Body of pancreas (tissue), 4 donors: ENCODE data around the gene UMPS. TPM values are rescaled to one million over a fixed set of nuclear protein-coding genes. Genes with fewer than 3 reads are reported as not detected.

Experiments
- ATAC-seq: fragments of 150-250 bp; one replicate; pipeline ENCODE4 v1.9.1; 2016
- DNase-seq, 4 donors: peaks; one replicate each; pipeline ENCODE4 v3.0.0-alpha.2; 2019
- H3K27ac ChIP-seq, 4 donors: fragments of 200-600 bp; sonication (generic); 1 replicate in 3 of 4; 2 replicates in 1 of 4; pipeline versions ENCODE4 v1.5.1 to v1.6.1; 2016 to 2019; ENCODE audit warnings: mild to moderate bottlenecking in 1 of 4, mixed read lengths in 1 of 4, moderate library complexity in 1 of 4
- H3K27me3 ChIP-seq, 2 donors: fragments of 200-600 bp; sonication (generic); one replicate each; pipeline ENCODE4 v1.6.0; 2016; ENCODE audit warnings: mild to moderate bottlenecking in 1 of 2
- H3K36me3 ChIP-seq, 2 donors: fragments of 200-600 bp; sonication (generic); replicated peaks in 1 of 2; 2 replicates each; pipeline ENCODE4 v1.5.1; 2016; ENCODE audit warnings: low read depth in 2 of 2; ENCODE audit not compliant: insufficient read depth in 1 of 2
- H3K4me1 ChIP-seq: fragments of 200-600 bp; sonication (generic); one replicate; pipeline ENCODE4 v1.6.0; 2016
- H3K4me3 ChIP-seq, 2 donors: fragments of 200-600 bp; sonication (generic); 1 replicate in 1 of 2; 2 replicates in 1 of 2; pipeline ENCODE4 v1.5.1; 2016 to 2019
- H3K9me3 ChIP-seq, 3 donors: fragments of 200-600 bp; sonication (generic); 1 replicate in 2 of 3; 2 replicates in 1 of 3; pipeline ENCODE4 v1.5.1; 2016
- CTCF ChIP-seq, 7 experiments: fragments of 450-650 bp in 4 of 7; fragments of 200-600 bp in 3 of 7; sonication (generic) in 3 of 7; IDR thresholded peaks; one replicate each; pipeline ENCODE4 v1.5.1; 2016 to 2019; ENCODE audit warnings: antibody characterized with exemption in 7 of 7
- POLR2A ChIP-seq, 3 donors: fragments of 450-650 bp; IDR thresholded peaks; one replicate each; pipeline ENCODE4 v1.6.1; 2016; ENCODE audit warnings: antibody characterized with exemption in 3 of 3, mild to moderate bottlenecking in 2 of 3
- WGBS, 2 donors: methylation state at CpG; one replicate each; pipeline ENCODE4 v1.1.5; 2017; 5-methylcytosine and 5-hydroxymethylcytosine counted together
- intact Hi-C: fragments of 100-400 bp; cut with DNase I; formaldehyde crosslinking; loops from one replicate; pipeline ENCODE4 v1.15.1; 2023
- total RNA-seq, 2 donors: library from RNA; depleted of rRNA; stranded (reverse); fragments of >200 nt; gene quantifications; one replicate each; pipeline ENCODE4 v1.1.0, GENCODE V29; 2016

The UMPS gene
- total RNA-seq, 2 donors from 2014 or later = 6.5 to 12.5 TPM

DNA sequence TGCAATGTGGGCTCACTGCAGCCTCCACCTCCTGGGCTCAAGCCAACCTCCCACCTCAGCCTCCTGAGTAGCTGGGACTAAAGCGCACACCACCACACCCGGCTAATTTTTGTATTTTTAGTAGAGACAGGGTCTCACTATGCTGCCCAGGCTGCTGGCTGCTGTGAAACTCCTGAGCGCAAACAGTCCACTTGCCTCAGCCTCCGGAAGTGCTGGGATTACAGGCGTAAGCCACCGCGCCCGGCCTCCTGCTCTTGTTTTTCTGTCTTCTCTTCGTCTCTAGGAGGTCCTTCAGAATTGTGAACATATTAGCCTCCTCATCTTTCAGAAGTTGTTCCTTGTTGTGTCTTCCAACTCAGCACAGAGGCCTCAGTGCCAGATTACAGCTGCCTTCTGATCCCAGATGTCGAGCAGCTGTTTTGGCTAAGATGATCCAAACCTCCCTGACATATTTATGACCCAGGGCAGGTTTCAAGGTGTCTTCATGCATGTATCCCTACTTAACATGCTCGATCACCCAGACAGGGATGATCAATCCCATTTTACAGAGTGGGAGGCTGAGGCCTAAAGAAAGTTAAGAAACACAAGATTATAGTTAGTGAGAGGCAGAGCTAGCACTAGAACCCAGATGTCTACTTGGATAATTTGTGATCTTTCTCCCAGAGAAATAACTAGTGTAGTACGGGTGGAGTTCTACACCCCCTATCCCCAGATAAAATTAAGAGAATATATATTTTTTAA, 32.1 kb upstream of the UMPS start:
- no peak for DNase-seq
- H3K27ac ChIP-seq = no peak overlapping the region
- intact Hi-C loops = no loop called here
- H3K4me1 ChIP-seq = peaks cover 24% of the 10 kb centered on the region
- TF ChIP-seq POLR2A (IDR thresholded peaks at IDR 0.05) = no peak
- no peak for TF ChIP-seq CTCF (IDR thresholded peaks at IDR 0.05)
- no peaks in the 10 kb centered on the region for H3K9me3 ChIP-seq
- no peak for ATAC-seq
- 93 to 95% methylated on average over 12 of the region's 12 CpGs for WGBS, 2 donors
- H3K27me3 ChIP-seq = no peaks in the 10 kb centered on the region
- H3K4me3 ChIP-seq = no peak overlapping the region
- no peaks in the 10 kb centered on the region for H3K36me3 ChIP-seq

DNA sequence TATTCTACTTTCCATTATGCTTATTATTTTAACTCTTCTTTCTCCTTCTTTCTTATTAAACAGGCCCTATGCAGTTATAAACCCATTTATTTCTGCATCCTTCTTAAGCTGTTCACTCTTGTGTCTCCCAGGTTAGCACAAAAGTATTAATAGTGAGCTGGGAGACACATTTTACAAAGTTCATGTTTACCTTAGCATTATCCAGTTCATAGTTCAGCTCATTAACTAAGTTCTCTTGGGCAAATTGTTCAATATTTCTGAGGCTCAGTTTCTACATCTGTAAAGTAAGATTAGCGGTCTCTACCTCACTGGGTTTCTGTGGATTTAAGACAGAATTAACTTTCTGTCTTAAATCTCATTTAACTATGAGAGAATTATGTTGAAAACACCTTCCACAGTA, 31.2 kb upstream of the UMPS start:
- intact Hi-C loops = no loop called here
- DNase-seq (no peak), ATAC-seq (no peak)
- H3K4me1 ChIP-seq = peaks cover 24% of the 10 kb centered on the region
- H3K27ac ChIP-seq = peak overlapping the region in 3 of 4 donors; percentile 71 to 84 (median 80)
- 75 to 93% methylated on average over 1 of the region's 1 CpG for WGBS, 2 donors
- TF ChIP-seq CTCF (IDR thresholded peaks at IDR 0.05) = no peak
- no peak for TF ChIP-seq POLR2A (IDR thresholded peaks at IDR 0.05)
- no peak overlapping the region for H3K4me3 ChIP-seq
- no peaks in the 10 kb centered on the region for H3K27me3 ChIP-seq
- no peaks in the 10 kb centered on the region for H3K9me3 ChIP-seq
- H3K36me3 ChIP-seq = no peaks in the 10 kb centered on the region

DNA sequence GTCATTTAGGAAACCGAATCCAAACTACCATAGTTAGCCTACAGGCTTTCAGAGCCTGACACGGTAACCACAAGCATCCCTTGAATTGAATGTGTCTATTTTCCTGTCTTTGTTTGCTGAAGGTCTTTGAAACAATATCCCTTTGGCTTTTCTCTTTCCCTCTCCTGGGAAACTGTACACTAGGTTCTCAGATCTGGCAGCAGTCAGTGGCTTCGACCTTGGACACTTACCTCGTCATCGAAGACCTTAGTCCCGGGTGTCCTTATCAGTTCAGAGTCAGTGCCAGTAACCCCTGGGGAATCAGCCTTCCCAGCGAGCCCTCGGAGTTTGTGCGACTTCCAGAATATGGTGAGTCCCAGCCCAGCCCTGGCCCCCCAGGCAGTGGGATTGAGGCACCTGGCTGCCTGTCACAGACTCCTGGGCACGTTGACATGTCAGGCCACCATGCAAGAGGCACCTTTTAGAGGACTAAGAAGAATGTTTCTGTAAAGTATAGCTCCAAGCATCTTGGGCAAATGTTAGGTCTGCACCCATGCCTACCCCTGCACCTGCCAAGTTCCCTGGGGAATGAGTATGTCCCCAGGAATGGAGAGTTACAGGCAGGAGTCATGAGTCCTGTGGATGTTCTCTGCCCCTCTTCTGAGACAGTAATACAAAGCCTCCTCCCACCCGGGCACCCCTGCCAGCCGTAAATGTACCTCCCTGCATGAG, 30.4 kb upstream of the UMPS start:
- peak; percentile 97 for ATAC-seq
- H3K27ac ChIP-seq = peak overlapping the region; percentile 71 to 84 (median 78)
- TF ChIP-seq POLR2A (IDR thresholded peaks at IDR 0.05) = peak in 2 of 3 donors; percentile 17 to 22
- TF ChIP-seq CTCF (IDR thresholded peaks at IDR 0.05) = no peak
- DNase-seq = peak; percentile 78 to 93 (median 84)
- H3K9me3 ChIP-seq = no peaks in the 10 kb centered on the region
- WGBS, 2 donors = 24 to 27% methylated on average over 6 to 12 of the region's 12 CpGs
- no peak overlapping the region for H3K4me3 ChIP-seq
- no peaks in the 10 kb centered on the region for H3K36me3 ChIP-seq
- intact Hi-C loops = no loop called here
- peaks cover 24% of the 10 kb centered on the region for H3K4me1 ChIP-seq
- no peaks in the 10 kb centered on the region for H3K27me3 ChIP-seq

GRCh38 chr3:124700880-124701684, 29.2 kb upstream of the UMPS start:
- WGBS, 2 donors = 88% methylated on average over 14 to 15 of the region's 15 CpGs
- Histone ChIP-seq H3K36me3 (no peaks in the 10 kb centered on the region), H3K27me3 (no peaks in the 10 kb centered on the region), H3K9me3 (no peaks in the 10 kb centered on the region), H3K4me1 (peaks cover 24% of the 10 kb centered on the region), H3K27ac (peak overlapping the region in 2 of 4 donors; percentile 80 to 84), H3K4me3 (no peak overlapping the region)
- DNase-seq (peak in 2 of 4 donors; percentile 26 to 51), ATAC-seq (no peak)
- no peak for TF ChIP-seq POLR2A (IDR thresholded peaks at IDR 0.05)
- TF ChIP-seq CTCF (IDR thresholded peaks at IDR 0.05) = no peak
- intact Hi-C loops = no loop called here
